ENCODE results near the gene MBNL1. TPM values are rescaled to one million over a fixed set of nuclear protein-coding genes. Genes with fewer than 3 reads are reported as not detected.

Gene MBNL1, protein sequence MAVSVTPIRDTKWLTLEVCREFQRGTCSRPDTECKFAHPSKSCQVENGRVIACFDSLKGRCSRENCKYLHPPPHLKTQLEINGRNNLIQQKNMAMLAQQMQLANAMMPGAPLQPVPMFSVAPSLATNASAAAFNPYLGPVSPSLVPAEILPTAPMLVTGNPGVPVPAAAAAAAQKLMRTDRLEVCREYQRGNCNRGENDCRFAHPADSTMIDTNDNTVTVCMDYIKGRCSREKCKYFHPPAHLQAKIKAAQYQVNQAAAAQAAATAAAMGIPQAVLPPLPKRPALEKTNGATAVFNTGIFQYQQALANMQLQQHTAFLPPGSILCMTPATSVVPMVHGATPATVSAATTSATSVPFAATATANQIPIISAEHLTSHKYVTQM
- 100 to 1,000 TPM; 190 to 279 (median 216) TPM for total RNA-seq

DNA sequence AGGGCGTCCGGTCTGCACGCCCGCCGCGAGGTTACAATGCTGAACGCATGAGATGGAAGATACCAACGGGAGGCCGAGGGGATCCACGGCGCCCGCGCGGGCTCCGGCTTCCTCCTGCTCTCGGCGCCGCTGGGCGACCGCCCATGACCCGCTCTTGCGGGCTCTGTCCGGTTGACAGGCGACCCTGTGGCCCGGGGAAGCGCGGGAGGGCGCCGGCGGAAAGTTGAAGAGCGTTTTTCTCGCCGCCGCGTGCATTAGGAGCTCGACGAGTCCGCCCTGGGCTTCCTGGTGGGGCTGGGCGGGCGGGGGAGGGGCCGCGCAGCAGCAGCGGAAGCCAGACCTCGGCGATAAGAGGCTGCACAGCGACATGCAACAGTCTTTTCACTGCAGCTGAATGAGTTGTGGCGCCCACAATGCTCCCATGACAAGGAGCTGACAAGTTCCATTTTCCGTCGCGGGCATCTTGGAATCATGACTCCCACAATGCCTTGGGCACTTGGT, at the start of gene MBNL1:
Gene MBNL1 (plus strand): TSS at position 375 of the 501 bp plus-strand sequence. CDS start 31,265 bp downstream, outside the sequence.
- TF ChIP-seq, protein P1, sequence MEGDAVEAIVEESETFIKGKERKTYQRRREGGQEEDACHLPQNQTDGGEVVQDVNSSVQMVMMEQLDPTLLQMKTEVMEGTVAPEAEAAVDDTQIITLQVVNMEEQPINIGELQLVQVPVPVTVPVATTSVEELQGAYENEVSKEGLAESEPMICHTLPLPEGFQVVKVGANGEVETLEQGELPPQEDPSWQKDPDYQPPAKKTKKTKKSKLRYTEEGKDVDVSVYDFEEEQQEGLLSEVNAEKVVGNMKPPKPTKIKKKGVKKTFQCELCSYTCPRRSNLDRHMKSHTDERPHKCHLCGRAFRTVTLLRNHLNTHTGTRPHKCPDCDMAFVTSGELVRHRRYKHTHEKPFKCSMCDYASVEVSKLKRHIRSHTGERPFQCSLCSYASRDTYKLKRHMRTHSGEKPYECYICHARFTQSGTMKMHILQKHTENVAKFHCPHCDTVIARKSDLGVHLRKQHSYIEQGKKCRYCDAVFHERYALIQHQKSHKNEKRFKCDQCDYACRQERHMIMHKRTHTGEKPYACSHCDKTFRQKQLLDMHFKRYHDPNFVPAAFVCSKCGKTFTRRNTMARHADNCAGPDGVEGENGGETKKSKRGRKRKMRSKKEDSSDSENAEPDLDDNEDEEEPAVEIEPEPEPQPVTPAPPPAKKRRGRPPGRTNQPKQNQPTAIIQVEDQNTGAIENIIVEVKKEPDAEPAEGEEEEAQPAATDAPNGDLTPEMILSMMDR (IDR thresholded peaks at IDR 0.05) = no peak
- TF ChIP-seq POLR2A (IDR thresholded peaks at IDR 0.05) = peak; percentile 7 to 69
- peak within 1 kb of the TSS; percentile 94 to 99 (median 99) for H3K27ac ChIP-seq
- no peaks in the 10 kb centered on the region for H3K36me3 ChIP-seq
- peaks cover 26 to 27% of the 10 kb centered on the region in 2 donors for H3K4me1 ChIP-seq
- intact Hi-C loops (cut with DNase I) = loop anchor here (10.0 kb wide), 1 partner anchor 176 kb away; no protein-coding TSS in a partner anchor
- no peaks in the 10 kb centered on the region for H3K9me3 ChIP-seq
- H3K4me3 ChIP-seq (replicated peaks in 1 of 3) = peak within 1 kb of the TSS; percentile 93 to 95 (median 95)
- H3K27me3 ChIP-seq = no peaks in the 10 kb centered on the region
- WGBS, 2 donors = 0 to 1% methylated on average over 11 to 18 of the region's 50 CpGs
- peak; percentile 79 to 80 for DNase-seq

DNA sequence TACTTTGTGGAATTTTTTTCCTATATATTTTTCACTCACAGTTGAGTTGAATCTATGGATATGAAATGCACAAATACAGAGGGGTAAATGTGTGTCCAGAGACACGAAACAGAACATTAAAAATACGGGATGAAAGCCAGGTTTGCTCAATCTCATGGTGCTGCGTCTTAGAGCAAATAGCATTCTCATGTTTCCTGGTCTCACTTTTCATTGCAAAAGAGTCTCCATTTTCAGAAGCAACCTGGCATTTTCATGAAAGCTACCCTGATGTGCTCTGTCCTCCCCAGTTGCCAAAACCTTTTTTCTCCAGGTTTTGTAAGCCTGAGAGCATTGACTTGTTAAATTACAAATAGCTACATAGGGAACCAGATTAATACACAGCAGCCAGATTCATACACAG, 49.5 kb upstream of the MBNL1 start:
- 72 to 78% methylated on average over 3 of the region's 3 CpGs for WGBS, 2 donors
- DNase-seq = no peak
- H3K9me3 ChIP-seq = no peaks in the 10 kb centered on the region
- no peaks in the 10 kb centered on the region for H3K36me3 ChIP-seq
- peaks cover 0 to 4% of the 10 kb centered on the region in 2 donors for H3K4me1 ChIP-seq
- H3K4me3 ChIP-seq (replicated peaks in 1 of 3) = no peak overlapping the region
- H3K27ac ChIP-seq = no peak overlapping the region
- TF ChIP-seq, protein P1 (IDR thresholded peaks at IDR 0.05) = no peak
- intact Hi-C loops (cut with DNase I) = no loop called here
- H3K27me3 ChIP-seq = no peaks in the 10 kb centered on the region

DNA sequence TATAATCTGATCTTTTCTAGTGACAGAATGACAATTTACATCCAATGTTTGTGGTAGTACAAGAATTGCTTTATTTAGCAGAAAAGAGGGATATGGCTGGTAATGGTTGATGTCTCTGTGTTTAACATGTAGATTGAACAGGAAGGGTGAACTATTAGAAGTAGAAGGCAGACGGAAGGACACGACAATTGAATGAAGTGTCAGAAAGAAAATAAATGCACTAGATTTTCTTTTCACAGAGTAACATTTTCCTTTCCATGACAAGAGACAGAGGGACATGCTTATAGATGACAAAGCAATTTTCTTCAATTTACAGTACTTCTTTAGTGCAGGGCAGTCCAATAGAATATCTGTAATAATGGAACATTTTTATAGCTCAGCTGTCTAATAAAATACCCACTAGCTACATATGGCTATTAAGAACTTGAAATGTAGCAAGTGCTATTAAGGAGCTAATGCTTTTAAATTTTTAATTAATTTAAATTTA, 48.9 kb upstream of the MBNL1 start:
- DNase-seq = no peak
- WGBS, 2 donors = 87 to 88% methylated on average over 2 of the region's 2 CpGs
- H3K27ac ChIP-seq = no peak overlapping the region
- TF ChIP-seq POLR2A (IDR thresholded peaks at IDR 0.05) = no peak
- TF ChIP-seq, protein P1 (IDR thresholded peaks at IDR 0.05) = no peak
- intact Hi-C loops (cut with DNase I) = no loop called here
- H3K36me3 ChIP-seq = no peaks in the 10 kb centered on the region
- H3K4me3 ChIP-seq (replicated peaks in 1 of 3) = no peak overlapping the region
- no peaks in the 10 kb centered on the region for H3K9me3 ChIP-seq
- H3K27me3 ChIP-seq = no peaks in the 10 kb centered on the region
- peaks cover 0 to 4% of the 10 kb centered on the region in 2 donors for H3K4me1 ChIP-seq

DNA sequence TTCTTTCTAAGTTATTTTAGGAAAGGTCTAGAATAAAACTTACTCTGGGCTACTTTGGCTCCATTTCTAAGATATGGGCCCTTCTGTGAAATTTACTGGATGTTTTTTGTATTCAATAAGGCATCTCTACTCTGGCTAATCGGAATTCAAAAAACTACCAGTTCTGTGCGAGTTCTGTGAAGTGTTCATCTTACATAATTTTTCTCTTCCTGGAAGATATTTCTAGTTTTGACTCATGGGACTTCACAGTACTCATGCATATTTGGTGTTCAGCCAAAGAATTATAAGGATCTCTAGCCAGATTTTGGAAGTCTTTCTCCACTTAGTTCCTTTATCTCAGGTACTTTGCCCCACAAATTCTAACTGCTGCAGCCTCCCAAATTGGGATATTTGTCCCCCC, 46.4 kb upstream of the MBNL1 start:
- Histone ChIP-seq H3K36me3 (no peaks in the 10 kb centered on the region), H3K27me3 (no peaks in the 10 kb centered on the region), H3K4me1 (peaks cover 0 to 4% of the 10 kb centered on the region in 2 donors), H3K9me3 (no peaks in the 10 kb centered on the region), H3K27ac (peak overlapping the region in 2 of 3 donors; percentile 13 to 54), H3K4me3 (replicated peaks in 1 of 3) (no peak overlapping the region)
- WGBS, 2 donors = 58 to 61% methylated on average over 2 of the region's 2 CpGs
- intact Hi-C loops (cut with DNase I) = no loop called here
- no peak for TF ChIP-seq POLR2A (IDR thresholded peaks at IDR 0.05)
- TF ChIP-seq, protein P1 (IDR thresholded peaks at IDR 0.05) = no peak
- DNase-seq = no peak

DNA sequence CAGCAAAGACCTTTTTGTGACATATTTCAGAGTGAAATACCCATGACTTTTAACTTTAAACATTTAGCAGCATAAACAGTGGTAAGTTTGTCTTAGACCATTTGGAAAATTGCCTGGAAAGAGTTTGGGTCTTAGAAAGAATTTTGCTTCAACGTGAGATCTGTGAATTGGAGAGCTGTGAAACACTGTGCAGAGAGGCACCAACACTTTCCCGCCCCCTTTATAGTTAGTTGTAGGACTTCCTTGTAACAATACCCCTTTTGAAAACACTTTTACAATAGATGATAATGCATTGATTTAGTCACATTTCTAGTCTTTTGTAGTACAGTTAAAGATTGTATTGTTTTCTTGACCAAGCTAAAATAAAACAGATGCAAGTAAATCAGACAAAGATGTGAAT, 43.5 kb upstream of the MBNL1 start:
- DNase-seq = no peak
- H3K4me3 ChIP-seq (replicated peaks in 1 of 3) = no peak overlapping the region
- H3K27ac ChIP-seq = no peak overlapping the region
- no peaks in the 10 kb centered on the region for H3K9me3 ChIP-seq
- H3K4me1 ChIP-seq = peaks cover 0 to 4% of the 10 kb centered on the region in 2 donors
- intact Hi-C loops (cut with DNase I) = no loop called here
- no peaks in the 10 kb centered on the region for H3K36me3 ChIP-seq
- TF ChIP-seq, protein P1 (IDR thresholded peaks at IDR 0.05) = no peak
- no peak for TF ChIP-seq POLR2A (IDR thresholded peaks at IDR 0.05)
- WGBS, 2 donors = 49 to 50% methylated on average over 2 of the region's 2 CpGs
- H3K27me3 ChIP-seq = no peaks in the 10 kb centered on the region
